ENCODE data around the gene APBA2. TPM values are rescaled to one million over a fixed set of nuclear protein-coding genes. Genes with fewer than 3 reads are reported as not detected.

Gene APBA2
- total RNA-seq, 1 donor from 2014 or later: 35.8 TPM

DNA sequence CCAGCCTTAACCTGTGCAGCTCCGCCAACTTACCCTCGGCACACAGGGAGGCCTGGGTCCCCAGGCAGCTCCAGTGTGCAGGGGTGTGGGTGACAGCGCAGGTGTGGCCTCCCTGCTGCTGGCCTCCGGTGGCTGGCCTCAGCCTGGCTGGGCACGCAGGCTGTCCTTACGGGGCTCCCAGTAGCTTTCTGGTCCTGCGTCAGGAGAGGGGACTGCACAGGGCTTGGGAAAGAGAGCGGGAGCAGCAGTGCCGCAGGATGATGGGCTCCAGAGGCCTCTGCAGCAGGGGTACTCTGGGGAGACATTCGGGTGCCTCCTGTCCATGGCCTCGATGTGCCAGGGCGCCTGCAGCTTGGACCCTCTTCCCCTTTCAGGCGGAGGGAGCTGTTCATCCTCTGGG is 9.4 kb downstream of the APBA2 start:
- H3K4me2 ChIP-seq: no peak overlapping the region
- Mint-ChIP-seq H3K4me1 (peaks cover 16% of the 10 kb centered on the region), H3K27ac (no peak overlapping the region), H3K4me3 (no peak overlapping the region), H3K27me3 (ENCODE audit: insufficient read depth, low read depth) (peaks cover 3% of the 10 kb centered on the region), H3K36me3 (peaks cover 37% of the 10 kb centered on the region), H3K9me3 (peaks cover 30% of the 10 kb centered on the region)
- peaks cover 76% of the 10 kb centered on the region for H3K79me2 ChIP-seq (ENCODE audit: low read depth)
- no peak for DNase-seq (ENCODE audit: low spot score)
- H3F3A ChIP-seq (ENCODE audit: low read depth): no peaks in the 10 kb centered on the region
- no peak overlapping the region for H3K9ac ChIP-seq
- no peak overlapping the region for H2AFZ ChIP-seq (replicated peaks)
- peaks cover 26% of the 10 kb centered on the region for H4K20me1 ChIP-seq (ENCODE audit: low read depth)
- H3K9me3 ChIP-seq (ENCODE audit: low read depth): peaks cover 5% of the 10 kb centered on the region
- no peaks in the 10 kb centered on the region for H3K36me3 ChIP-seq
- no peaks in the 10 kb centered on the region for H3K4me1 ChIP-seq
- H3K4me3 ChIP-seq: no peak overlapping the region
- no peak overlapping the region for H3K27ac ChIP-seq
- no peaks in the 10 kb centered on the region for H3K27me3 ChIP-seq
- TF ChIP-seq, protein P1, sequence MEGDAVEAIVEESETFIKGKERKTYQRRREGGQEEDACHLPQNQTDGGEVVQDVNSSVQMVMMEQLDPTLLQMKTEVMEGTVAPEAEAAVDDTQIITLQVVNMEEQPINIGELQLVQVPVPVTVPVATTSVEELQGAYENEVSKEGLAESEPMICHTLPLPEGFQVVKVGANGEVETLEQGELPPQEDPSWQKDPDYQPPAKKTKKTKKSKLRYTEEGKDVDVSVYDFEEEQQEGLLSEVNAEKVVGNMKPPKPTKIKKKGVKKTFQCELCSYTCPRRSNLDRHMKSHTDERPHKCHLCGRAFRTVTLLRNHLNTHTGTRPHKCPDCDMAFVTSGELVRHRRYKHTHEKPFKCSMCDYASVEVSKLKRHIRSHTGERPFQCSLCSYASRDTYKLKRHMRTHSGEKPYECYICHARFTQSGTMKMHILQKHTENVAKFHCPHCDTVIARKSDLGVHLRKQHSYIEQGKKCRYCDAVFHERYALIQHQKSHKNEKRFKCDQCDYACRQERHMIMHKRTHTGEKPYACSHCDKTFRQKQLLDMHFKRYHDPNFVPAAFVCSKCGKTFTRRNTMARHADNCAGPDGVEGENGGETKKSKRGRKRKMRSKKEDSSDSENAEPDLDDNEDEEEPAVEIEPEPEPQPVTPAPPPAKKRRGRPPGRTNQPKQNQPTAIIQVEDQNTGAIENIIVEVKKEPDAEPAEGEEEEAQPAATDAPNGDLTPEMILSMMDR (IDR thresholded peaks at IDR 0.05): no peak
- TF ChIP-seq EZH2phosphoT487 (IDR thresholded peaks at IDR 0.05) (no peak), EZH2 (IDR thresholded peaks at IDR 0.05) (no peak)

DNA sequence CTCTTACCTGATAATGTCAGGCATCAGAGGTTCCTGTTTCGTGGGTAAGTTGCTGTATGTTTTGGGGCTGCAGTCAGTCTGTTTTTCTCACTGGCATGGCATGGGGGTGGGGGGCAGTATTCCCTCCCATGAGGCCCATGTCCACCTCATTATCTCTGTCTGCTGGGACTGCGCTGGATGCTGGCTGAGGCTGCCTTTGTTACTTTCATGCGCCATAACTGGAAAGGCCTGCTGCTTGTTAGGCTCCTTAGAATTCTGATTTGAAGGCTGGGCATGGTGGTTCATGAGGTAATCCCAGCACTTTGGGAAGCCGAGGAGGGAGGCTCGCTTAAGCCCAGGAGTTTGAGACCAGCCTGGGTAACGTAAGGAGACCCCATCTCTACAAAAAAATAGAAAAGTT is 9.8 kb downstream of the APBA2 start:
- H3K9ac ChIP-seq: no peak overlapping the region
- peaks cover 3% of the 10 kb centered on the region for H3K27me3 Mint-ChIP-seq (ENCODE audit: insufficient read depth, low read depth)
- no peak overlapping the region for H3K4me3 ChIP-seq
- no peak overlapping the region for H3K4me2 ChIP-seq
- peaks cover 37% of the 10 kb centered on the region for H3K36me3 Mint-ChIP-seq
- no peaks in the 10 kb centered on the region for H3K27me3 ChIP-seq
- H3K4me3 Mint-ChIP-seq: no peak overlapping the region
- no peak for DNase-seq (ENCODE audit: low spot score)
- H3K27ac ChIP-seq: no peak overlapping the region
- peaks cover 11% of the 10 kb centered on the region for H3K4me1 Mint-ChIP-seq
- peaks cover 27% of the 10 kb centered on the region for H4K20me1 ChIP-seq (ENCODE audit: low read depth)
- peaks cover 78% of the 10 kb centered on the region for H3K79me2 ChIP-seq (ENCODE audit: low read depth)
- H3K36me3 ChIP-seq: no peaks in the 10 kb centered on the region
- no peak overlapping the region for H2AFZ ChIP-seq (replicated peaks)
- no peaks in the 10 kb centered on the region for H3F3A ChIP-seq (ENCODE audit: low read depth)
- TF ChIP-seq EZH2 (IDR thresholded peaks at IDR 0.05) (no peak), EZH2phosphoT487 (IDR thresholded peaks at IDR 0.05) (no peak)
- TF ChIP-seq, protein P1 (IDR thresholded peaks at IDR 0.05): no peak
- H3K9me3 ChIP-seq (ENCODE audit: low read depth): peaks cover 5% of the 10 kb centered on the region
- peaks cover 30% of the 10 kb centered on the region for H3K9me3 Mint-ChIP-seq
- H3K27ac Mint-ChIP-seq: no peak overlapping the region
- H3K4me1 ChIP-seq: no peaks in the 10 kb centered on the region

DNA sequence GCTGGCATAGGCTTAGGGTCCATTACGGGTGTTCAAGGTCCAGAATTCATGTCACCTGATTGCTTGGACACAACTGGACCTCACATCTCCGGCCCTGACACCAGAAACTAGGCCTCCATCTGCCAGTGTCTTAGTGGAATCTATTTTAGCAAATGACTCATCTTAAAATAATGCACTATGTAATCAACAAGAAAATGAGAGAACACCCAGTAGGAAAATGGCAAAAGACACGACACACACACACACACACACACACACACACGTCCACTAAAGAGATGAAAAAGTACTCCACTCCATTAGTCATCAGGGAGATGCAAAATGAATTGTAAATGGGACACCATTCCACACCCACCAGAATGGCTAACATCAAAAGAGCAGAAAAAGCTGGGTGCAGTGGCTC is 11.2 kb downstream of the APBA2 start:
- Histone ChIP-seq H3K9me3 (ENCODE audit: low read depth) (peaks cover 5% of the 10 kb centered on the region), H3K79me2 (ENCODE audit: low read depth) (peaks cover 75% of the 10 kb centered on the region), H3F3A (ENCODE audit: low read depth) (no peaks in the 10 kb centered on the region), H4K20me1 (ENCODE audit: low read depth) (peaks cover 35% of the 10 kb centered on the region), H3K27me3 (no peaks in the 10 kb centered on the region), H2AFZ (replicated peaks) (no peak overlapping the region), H3K4me3 (no peak overlapping the region), H3K9ac (no peak overlapping the region), H3K4me2 (no peak overlapping the region), H3K36me3 (no peaks in the 10 kb centered on the region), H3K27ac (no peak overlapping the region), H3K4me1 (no peaks in the 10 kb centered on the region)
- TF ChIP-seq EZH2phosphoT487 (IDR thresholded peaks at IDR 0.05) (no peak), EZH2 (IDR thresholded peaks at IDR 0.05) (no peak)
- TF ChIP-seq, protein P1 (IDR thresholded peaks at IDR 0.05): no peak
- Mint-ChIP-seq H3K27ac (no peak overlapping the region), H3K4me3 (no peak overlapping the region), H3K9me3 (peaks cover 30% of the 10 kb centered on the region), H3K36me3 (peaks cover 32% of the 10 kb centered on the region), H3K4me1 (peaks cover 4% of the 10 kb centered on the region), H3K27me3 (ENCODE audit: insufficient read depth, low read depth) (peaks cover 3% of the 10 kb centered on the region)
- no peak for DNase-seq (ENCODE audit: low spot score)
